GM18502 (cell line): Measurements from ENCODE around the gene SLC35F3.
"Not testable (repeated sequence)": the region's sequence is repeated elsewhere in the genome, so short reads cannot be mapped to it uniquely, and the experiment has no call there.

Source experiments
- ATAC-seq: cut with Tn5 transposase; IDR thresholded peaks from one replicate; pipeline ENCODE4 v1.9.1; 2021; ENCODE audit warnings: mild to moderate bottlenecking; ENCODE audit not compliant: unreplicated experiment, poor library complexity

The SLC35F3 gene

GRCh38 chr1:234239515-234239914 is 335.0 kb downstream of the SLC35F3 start:
- no peak for ATAC-seq

GRCh38 chr1:234239936-234240335 is 335.5 kb downstream of the SLC35F3 start:
- ATAC-seq: no peak

- no peak for ATAC-seq
These were observed 336.2 kb downstream of the SLC35F3 start for GRCh38 chr1:234240680-234241079.

GRCh38 chr1:234241941-234242490 is 337.5 kb downstream of the SLC35F3 start:
- ATAC-seq: no peak

GRCh38 chr1:234243521-234244260 is 339.2 kb downstream of the SLC35F3 start:
- ATAC-seq: no peak

- ATAC-seq: peak; percentile 31
These were observed 340.0 kb downstream of the SLC35F3 start for GRCh38 chr1:234244482-234244881.

GRCh38 chr1:234246638-234247116 is 342.2 kb downstream of the SLC35F3 start:
- peak; percentile 88 for ATAC-seq

- ATAC-seq: not testable (repeated sequence)
These were observed 343.3 kb downstream of the SLC35F3 start for GRCh38 chr1:234247746-234248145.

GRCh38 chr1:234250747-234251146 is 346.3 kb downstream of the SLC35F3 start:
- no peak for ATAC-seq

GRCh38 chr1:234253732-234254131 is 349.3 kb downstream of the SLC35F3 start:
- no peak for ATAC-seq

- ATAC-seq: no peak
These were observed 351.9 kb downstream of the SLC35F3 start for GRCh38 chr1:234256359-234256758.

- no peak for ATAC-seq
These were observed 353.6 kb downstream of the SLC35F3 start for GRCh38 chr1:234258071-234258470.

GRCh38 chr1:234260578-234260977 is 356.1 kb downstream of the SLC35F3 start:
- no peak for ATAC-seq

- ATAC-seq: no peak
These were observed 357.1 kb downstream of the SLC35F3 start for GRCh38 chr1:234261545-234261944.

- ATAC-seq: no peak
These were observed 357.7 kb downstream of the SLC35F3 start for GRCh38 chr1:234262007-234262753.

- no peak for ATAC-seq
These were observed 358.3 kb downstream of the SLC35F3 start for GRCh38 chr1:234262754-234263105.

GRCh38 chr1:234264832-234265231 is 360.4 kb downstream of the SLC35F3 start:
- ATAC-seq: no peak

- no peak for ATAC-seq
These were observed 360.8 kb downstream of the SLC35F3 start for GRCh38 chr1:234265321-234265720.

GRCh38 chr1:234265861-234266260 is 361.4 kb downstream of the SLC35F3 start:
- no peak for ATAC-seq

GRCh38 chr1:234270093-234270492 is 365.6 kb downstream of the SLC35F3 start:
- ATAC-seq: peak; percentile 30

- no peak for ATAC-seq
These were observed 366.2 kb downstream of the SLC35F3 start for GRCh38 chr1:234270581-234271242.
